ENCODE measurements around the gene PHLDA1.

DNA sequence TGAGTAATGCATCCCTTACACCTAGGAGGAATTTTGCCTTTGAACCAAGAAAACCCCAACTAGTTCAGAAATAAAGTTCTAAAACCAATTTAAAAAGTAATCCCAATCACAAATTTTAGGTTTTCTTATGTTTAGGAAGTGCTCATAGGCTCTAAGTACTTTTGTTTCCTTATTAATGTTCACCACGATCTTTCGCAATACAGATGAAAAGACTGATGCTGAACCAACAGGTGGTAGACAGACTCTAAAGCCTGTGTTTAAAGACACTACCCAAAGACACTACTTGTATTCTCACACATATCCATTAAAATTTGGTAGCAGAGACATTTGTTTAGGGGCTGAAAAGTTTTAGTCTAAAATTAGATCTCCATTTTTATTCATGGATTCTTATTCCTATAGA lies 10.6 kb upstream of the PHLDA1 start:
- TF ChIP-seq GATA2 (IDR thresholded peaks at IDR 0.05; ENCODE audit: low read depth, low read length) (no peak), GATA3 (IDR thresholded peaks at IDR 0.05; ENCODE audit: low read depth, low read length) (no peak)
